Stimulated activated naive CD8-positive, alpha-beta T cell treated with anti-CD3 and anti-CD28 coated beads, Interleukin-15, Interleukin-2, amounts not matched to agents 100 ng/mL and 50 ng/mL, for 24 hours (primary cell): ENCODE results near the gene HBP1.
"Not testable (repeated sequence)": the region's sequence is repeated elsewhere in the genome, so short reads cannot be mapped to it uniquely, and the experiment has no call there.

Experiments used
- H3K27ac Mint-ChIP-seq: one replicate; pipeline ENCODE4 v1.8.0; 2021; ENCODE audit warnings: mild to moderate bottlenecking, mixed read lengths
- H3K27me3 Mint-ChIP-seq: one replicate; pipeline ENCODE4 v1.8.0; 2021; ENCODE audit warnings: mixed read lengths
- H3K36me3 Mint-ChIP-seq: one replicate; pipeline ENCODE4 v1.8.0; 2021; ENCODE audit warnings: low read depth, mixed read lengths
- H3K4me1 Mint-ChIP-seq: one replicate; pipeline ENCODE4 v1.8.0; 2021; ENCODE audit warnings: low read depth, mixed read lengths
- H3K4me3 Mint-ChIP-seq: one replicate; pipeline ENCODE4 v1.8.0; 2021; ENCODE audit warnings: mild to moderate bottlenecking, mixed read lengths
- H3K9me3 Mint-ChIP-seq: one replicate; pipeline ENCODE4 v1.8.0; 2021; ENCODE audit warnings: mixed read lengths

Gene HBP1

GRCh38 chr7:107213193-107213788 is 44.5 kb downstream of the HBP1 start:
- H3K4me1 Mint-ChIP-seq: peaks cover 3% of the 10 kb centered on the region
- peaks cover 50% of the 10 kb centered on the region for H3K36me3 Mint-ChIP-seq
- H3K27ac Mint-ChIP-seq: no peak overlapping the region
- peaks cover 8% of the 10 kb centered on the region for H3K9me3 Mint-ChIP-seq
- no peak overlapping the region for H3K4me3 Mint-ChIP-seq
- no peaks in the 10 kb centered on the region for H3K27me3 Mint-ChIP-seq

- Mint-ChIP-seq H3K4me3 (no peak overlapping the region), H3K27ac (no peak overlapping the region), H3K36me3 (peaks cover 49% of the 10 kb centered on the region), H3K27me3 (no peaks in the 10 kb centered on the region), H3K9me3 (peaks cover 8% of the 10 kb centered on the region), H3K4me1 (peaks cover 8% of the 10 kb centered on the region)
Measured at GRCh38 chr7:107213945-107214344, 45.1 kb downstream of the HBP1 start.

- H3K27ac Mint-ChIP-seq: no peak overlapping the region
- H3K9me3 Mint-ChIP-seq: peaks cover 8% of the 10 kb centered on the region
- H3K36me3 Mint-ChIP-seq: peaks cover 47% of the 10 kb centered on the region
- H3K4me1 Mint-ChIP-seq: peaks cover 10% of the 10 kb centered on the region
- no peaks in the 10 kb centered on the region for H3K27me3 Mint-ChIP-seq
- H3K4me3 Mint-ChIP-seq: no peak overlapping the region
Measured at GRCh38 chr7:107219563-107220244, 50.9 kb downstream of the HBP1 start.

- Mint-ChIP-seq H3K4me3 (no peak overlapping the region), H3K36me3 (peaks cover 42% of the 10 kb centered on the region), H3K27ac (no peak overlapping the region), H3K9me3 (peaks cover 4% of the 10 kb centered on the region), H3K27me3 (no peaks in the 10 kb centered on the region), H3K4me1 (peaks cover 6% of the 10 kb centered on the region)
Measured at GRCh38 chr7:107220356-107220755, 51.6 kb downstream of the HBP1 start.

- H3K36me3 Mint-ChIP-seq: peaks cover 40% of the 10 kb centered on the region
- not testable (repeated sequence) for H3K4me3 Mint-ChIP-seq, H3K27me3 Mint-ChIP-seq, H3K4me1 Mint-ChIP-seq, H3K9me3 Mint-ChIP-seq, H3K27ac Mint-ChIP-seq
Measured at GRCh38 chr7:107220806-107221205, 52.0 kb downstream of the HBP1 start.

- H3K36me3 Mint-ChIP-seq: peaks cover 26% of the 10 kb centered on the region
- H3K27me3 Mint-ChIP-seq: no peaks in the 10 kb centered on the region
- no peak overlapping the region for H3K27ac Mint-ChIP-seq
- H3K9me3 Mint-ChIP-seq: no peaks in the 10 kb centered on the region
- H3K4me1 Mint-ChIP-seq: no peaks in the 10 kb centered on the region
- no peak overlapping the region for H3K4me3 Mint-ChIP-seq
Measured at GRCh38 chr7:107224374-107225223, 55.8 kb downstream of the HBP1 start.

- Mint-ChIP-seq H3K27ac (no peak overlapping the region), H3K27me3 (no peaks in the 10 kb centered on the region), H3K4me1 (no peaks in the 10 kb centered on the region), H3K4me3 (no peak overlapping the region), H3K36me3 (peaks cover 23% of the 10 kb centered on the region), H3K9me3 (no peaks in the 10 kb centered on the region)
Measured at GRCh38 chr7:107228291-107228690, 59.5 kb downstream of the HBP1 start.

- H3K9me3 Mint-ChIP-seq: no peaks in the 10 kb centered on the region
- no peak overlapping the region for H3K27ac Mint-ChIP-seq
- peaks cover 22% of the 10 kb centered on the region for H3K36me3 Mint-ChIP-seq
- H3K27me3 Mint-ChIP-seq: no peaks in the 10 kb centered on the region
- H3K4me1 Mint-ChIP-seq: no peaks in the 10 kb centered on the region
- no peak overlapping the region for H3K4me3 Mint-ChIP-seq
Measured at GRCh38 chr7:107230334-107230733, 61.5 kb downstream of the HBP1 start.

- no peaks in the 10 kb centered on the region for H3K9me3 Mint-ChIP-seq
- peaks cover 26% of the 10 kb centered on the region for H3K36me3 Mint-ChIP-seq
- H3K27ac Mint-ChIP-seq: no peak overlapping the region
- no peak overlapping the region for H3K4me3 Mint-ChIP-seq
- H3K4me1 Mint-ChIP-seq: no peaks in the 10 kb centered on the region
- no peaks in the 10 kb centered on the region for H3K27me3 Mint-ChIP-seq
Measured at GRCh38 chr7:107232568-107233090, 63.8 kb downstream of the HBP1 start.

GRCh38 chr7:107233174-107233573 is 64.4 kb downstream of the HBP1 start:
- H3K27me3 Mint-ChIP-seq: no peaks in the 10 kb centered on the region
- no peak overlapping the region for H3K27ac Mint-ChIP-seq
- H3K36me3 Mint-ChIP-seq: peaks cover 27% of the 10 kb centered on the region
- H3K4me1 Mint-ChIP-seq: no peaks in the 10 kb centered on the region
- H3K4me3 Mint-ChIP-seq: no peak overlapping the region
- H3K9me3 Mint-ChIP-seq: no peaks in the 10 kb centered on the region

- Mint-ChIP-seq H3K27me3 (no peaks in the 10 kb centered on the region), H3K36me3 (peaks cover 29% of the 10 kb centered on the region), H3K9me3 (no peaks in the 10 kb centered on the region)
Measured at GRCh38 chr7:107233981-107234380, 65.2 kb downstream of the HBP1 start.

GRCh38 chr7:107234436-107234835 is 65.6 kb downstream of the HBP1 start:
- H3K27ac Mint-ChIP-seq: no peak overlapping the region
- H3K36me3 Mint-ChIP-seq: peaks cover 31% of the 10 kb centered on the region
- H3K4me1 Mint-ChIP-seq: no peaks in the 10 kb centered on the region
- H3K27me3 Mint-ChIP-seq: no peaks in the 10 kb centered on the region
- H3K4me3 Mint-ChIP-seq: no peak overlapping the region
- H3K9me3 Mint-ChIP-seq: no peaks in the 10 kb centered on the region

More at GRCh38 chr7:107233981-107234380, 65.2 kb downstream of the HBP1 start:
- no peaks in the 10 kb centered on the region for H3K4me1 Mint-ChIP-seq
- no peak overlapping the region for H3K27ac Mint-ChIP-seq
- H3K4me3 Mint-ChIP-seq: no peak overlapping the region

GRCh38 chr7:107236862-107237261 is 68.1 kb downstream of the HBP1 start:
- no peak overlapping the region for H3K27ac Mint-ChIP-seq
- H3K4me1 Mint-ChIP-seq: no peaks in the 10 kb centered on the region
- H3K4me3 Mint-ChIP-seq: no peak overlapping the region
- no peaks in the 10 kb centered on the region for H3K9me3 Mint-ChIP-seq
- no peaks in the 10 kb centered on the region for H3K27me3 Mint-ChIP-seq
- H3K36me3 Mint-ChIP-seq: peaks cover 23% of the 10 kb centered on the region

GRCh38 chr7:107237451-107237850 is 68.6 kb downstream of the HBP1 start:
- H3K36me3 Mint-ChIP-seq: peaks cover 23% of the 10 kb centered on the region
- no peaks in the 10 kb centered on the region for H3K9me3 Mint-ChIP-seq

GRCh38 chr7:107242267-107242666 is 73.5 kb downstream of the HBP1 start:
- no peaks in the 10 kb centered on the region for H3K4me1 Mint-ChIP-seq
- no peak overlapping the region for H3K27ac Mint-ChIP-seq
- peaks cover 58% of the 10 kb centered on the region for H3K36me3 Mint-ChIP-seq

More at GRCh38 chr7:107237451-107237850, 68.6 kb downstream of the HBP1 start:
- no peak overlapping the region for H3K27ac Mint-ChIP-seq
- H3K4me1 Mint-ChIP-seq: no peaks in the 10 kb centered on the region
- no peaks in the 10 kb centered on the region for H3K27me3 Mint-ChIP-seq
- H3K4me3 Mint-ChIP-seq: no peak overlapping the region

More at GRCh38 chr7:107242267-107242666, 73.5 kb downstream of the HBP1 start:
- H3K4me3 Mint-ChIP-seq: no peak overlapping the region
- peaks cover 4% of the 10 kb centered on the region for H3K9me3 Mint-ChIP-seq
- H3K27me3 Mint-ChIP-seq: no peaks in the 10 kb centered on the region
